Gastroesophageal sphincter (tissue), 3 donors: ENCODE data around the gene RASAL3.

Experiments
- EP300 ChIP-seq: sonication (generic); formaldehyde crosslinking; IDR thresholded peaks from one replicate; pipeline ENCODE4 v1.6.1; 2017; ENCODE audit warnings: antibody characterized with exemption, mild to moderate bottlenecking
- POLR2A ChIP-seq, 2 donors: fragments of 450-650 bp; IDR thresholded peaks; one replicate each; pipeline ENCODE4 v1.6.1; 2017; ENCODE audit warnings: antibody characterized with exemption in 2 of 2, mild to moderate bottlenecking in 2 of 2, moderate library complexity in 1 of 2
- TF ChIP-seq, protein P1 (sequence below), 4 experiments: fragments of 200-600 bp in 2 of 4; fragments of 450-650 bp in 2 of 4; sonication (generic) in 1 of 4; IDR thresholded peaks; one replicate each; pipeline ENCODE4 v1.5.1; 2017 to 2019; ENCODE audit warnings: antibody characterized with exemption in 4 of 4, mild to moderate bottlenecking in 2 of 4, moderate library complexity in 2 of 4

DNA sequence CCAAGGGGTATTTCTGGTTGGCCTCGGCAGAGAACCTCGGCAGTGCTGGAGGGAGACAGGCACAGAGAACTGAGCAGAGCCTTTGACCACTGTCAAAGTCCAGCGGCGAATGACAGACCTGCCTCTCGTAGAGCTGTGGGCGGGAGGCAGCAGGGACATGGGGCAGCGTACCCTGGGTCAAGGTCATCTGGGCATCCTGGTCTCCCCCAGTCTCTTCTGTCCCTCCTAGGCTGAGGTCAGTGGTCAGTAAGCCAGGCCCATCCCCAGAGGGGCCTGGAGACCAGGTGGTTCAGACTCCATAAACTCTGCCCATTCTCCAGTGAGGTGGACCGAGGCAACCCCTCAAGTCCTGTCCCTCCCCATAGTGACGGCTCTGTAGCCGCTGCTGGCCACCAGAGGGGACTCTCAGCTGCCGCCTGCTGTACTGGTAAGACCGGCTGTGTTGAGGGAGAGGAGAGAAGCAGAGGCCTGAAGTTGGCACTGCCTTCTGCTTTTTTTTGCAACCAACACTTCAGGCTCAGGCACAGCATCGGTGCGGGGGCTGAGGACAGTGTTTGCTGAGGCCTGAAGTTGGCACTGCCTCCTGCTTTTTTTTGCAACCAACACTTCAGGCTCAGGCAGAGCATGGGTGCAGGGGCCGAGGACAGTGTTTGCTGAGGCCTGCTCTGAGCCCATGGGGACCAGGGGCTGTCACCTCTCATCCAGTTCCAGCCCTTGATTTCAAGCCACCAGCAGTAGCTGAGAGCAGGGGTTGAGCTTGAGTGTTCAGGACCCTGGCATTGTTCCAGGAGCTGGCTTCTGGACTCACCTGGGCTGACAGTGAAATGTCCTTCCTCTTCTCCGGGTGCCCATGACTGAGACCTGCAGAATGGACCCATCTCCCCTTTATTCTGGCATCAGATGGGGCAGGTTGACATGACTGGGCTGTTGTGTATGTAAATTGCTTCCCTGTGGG lies 15.3 kb upstream of the RASAL3 start, which contains the start of gene PGLYRP2:
- TF ChIP-seq, protein P1, sequence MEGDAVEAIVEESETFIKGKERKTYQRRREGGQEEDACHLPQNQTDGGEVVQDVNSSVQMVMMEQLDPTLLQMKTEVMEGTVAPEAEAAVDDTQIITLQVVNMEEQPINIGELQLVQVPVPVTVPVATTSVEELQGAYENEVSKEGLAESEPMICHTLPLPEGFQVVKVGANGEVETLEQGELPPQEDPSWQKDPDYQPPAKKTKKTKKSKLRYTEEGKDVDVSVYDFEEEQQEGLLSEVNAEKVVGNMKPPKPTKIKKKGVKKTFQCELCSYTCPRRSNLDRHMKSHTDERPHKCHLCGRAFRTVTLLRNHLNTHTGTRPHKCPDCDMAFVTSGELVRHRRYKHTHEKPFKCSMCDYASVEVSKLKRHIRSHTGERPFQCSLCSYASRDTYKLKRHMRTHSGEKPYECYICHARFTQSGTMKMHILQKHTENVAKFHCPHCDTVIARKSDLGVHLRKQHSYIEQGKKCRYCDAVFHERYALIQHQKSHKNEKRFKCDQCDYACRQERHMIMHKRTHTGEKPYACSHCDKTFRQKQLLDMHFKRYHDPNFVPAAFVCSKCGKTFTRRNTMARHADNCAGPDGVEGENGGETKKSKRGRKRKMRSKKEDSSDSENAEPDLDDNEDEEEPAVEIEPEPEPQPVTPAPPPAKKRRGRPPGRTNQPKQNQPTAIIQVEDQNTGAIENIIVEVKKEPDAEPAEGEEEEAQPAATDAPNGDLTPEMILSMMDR (IDR thresholded peaks at IDR 0.05): no peak
- TF ChIP-seq POLR2A (IDR thresholded peaks at IDR 0.05) (no peak), EP300 (no peak)
